Measurements from ENCODE around the gene LARGE1.

Gene LARGE1

GRCh38 chr22:33332538-33332937 lies 587.7 kb downstream of the LARGE1 start:
- H3K27me3 ChIP-seq (ENCODE audit: insufficient read depth, low read length, poor library complexity), result no peaks in the 10 kb centered on the region
- H3K4me3 ChIP-seq (ENCODE audit: low read length), result no peak overlapping the region
- no peak overlapping the region for H3K4ac ChIP-seq (ENCODE audit: low read depth, low read length)
- H2BK120ac ChIP-seq (ENCODE audit: low read depth, low read length), result no peak overlapping the region
- no peak overlapping the region for H3K9ac ChIP-seq (ENCODE audit: low read length)
- H3K36me3 ChIP-seq (ENCODE audit: control insufficient read depth, insufficient read depth, low read length), result no peaks in the 10 kb centered on the region
- no peak overlapping the region for H2BK15ac ChIP-seq (replicated peaks; ENCODE audit: low read depth)
- no peak overlapping the region for H2BK5ac ChIP-seq (ENCODE audit: low read length)
- no peaks in the 10 kb centered on the region for H3K79me2 ChIP-seq (ENCODE audit: control insufficient read depth, insufficient read depth, low read length)
- peak overlapping the region; percentile 3 for H3K56ac ChIP-seq (ENCODE audit: low read length)
- H3K27ac ChIP-seq (ENCODE audit: low read depth, low read length), result no peak overlapping the region
- no peak overlapping the region for H4K8ac ChIP-seq (ENCODE audit: low read depth, low read length)
- WGBS (ENCODE audit: extremely low coverage, insufficient coverage, low lambda C conversion rate), result no CpG with 5 or more reads among the region's 3 CpGs
- no peak overlapping the region for H3K18ac ChIP-seq (ENCODE audit: low read length)
- H2AK5ac ChIP-seq (ENCODE audit: low read length), result no peak overlapping the region
- H3K4me2 ChIP-seq (ENCODE audit: low read length), result no peak overlapping the region
- H3K4me1 ChIP-seq (ENCODE audit: control insufficient read depth, low read depth, low read length), result no peaks in the 10 kb centered on the region
- no peak overlapping the region for H4K5ac ChIP-seq (ENCODE audit: low read length)
- H3K79me1 ChIP-seq (ENCODE audit: low read length), result no peaks in the 10 kb centered on the region
- no peak for DNase-seq
- H3K23ac ChIP-seq (ENCODE audit: low read length), result no peak overlapping the region

GRCh38 chr22:33331017-33331416 lies 589.3 kb downstream of the LARGE1 start:
- Histone ChIP-seq H3K56ac (ENCODE audit: low read length) (no peak overlapping the region), H2BK15ac (replicated peaks; ENCODE audit: low read depth) (no peak overlapping the region), H3K79me1 (ENCODE audit: low read length) (no peaks in the 10 kb centered on the region), H2BK120ac (ENCODE audit: low read depth, low read length) (no peak overlapping the region), H3K4me1 (ENCODE audit: control insufficient read depth, low read depth, low read length) (no peaks in the 10 kb centered on the region), H3K27ac (ENCODE audit: low read depth, low read length) (no peak overlapping the region), H3K79me2 (ENCODE audit: control insufficient read depth, insufficient read depth, low read length) (no peaks in the 10 kb centered on the region), H4K8ac (ENCODE audit: low read depth, low read length) (no peak overlapping the region), H4K5ac (ENCODE audit: low read length) (no peak overlapping the region), H2BK5ac (ENCODE audit: low read length) (no peak overlapping the region), H3K36me3 (ENCODE audit: control insufficient read depth, insufficient read depth, low read length) (no peaks in the 10 kb centered on the region), H3K4me3 (ENCODE audit: low read length) (no peak overlapping the region), H3K18ac (ENCODE audit: low read length) (no peak overlapping the region), H3K27me3 (ENCODE audit: insufficient read depth, low read length, poor library complexity) (no peaks in the 10 kb centered on the region), H3K4ac (ENCODE audit: low read depth, low read length) (no peak overlapping the region), H3K9ac (ENCODE audit: low read length) (no peak overlapping the region), H2AK5ac (ENCODE audit: low read length) (no peak overlapping the region), H3K4me2 (ENCODE audit: low read length) (no peak overlapping the region), H3K23ac (ENCODE audit: low read length) (no peak overlapping the region)
- DNase-seq, result no peak
- no CpG with 5 or more reads among the region's 1 CpG for WGBS (ENCODE audit: extremely low coverage, insufficient coverage, low lambda C conversion rate)

GRCh38 chr22:33330534-33330933 lies 589.7 kb downstream of the LARGE1 start:
- H3K23ac ChIP-seq (ENCODE audit: low read length), result no peak overlapping the region
- no peak overlapping the region for H2AK5ac ChIP-seq (ENCODE audit: low read length)
- H3K4me2 ChIP-seq (ENCODE audit: low read length), result no peak overlapping the region
- no peaks in the 10 kb centered on the region for H3K36me3 ChIP-seq (ENCODE audit: control insufficient read depth, insufficient read depth, low read length)
- no peak overlapping the region for H4K8ac ChIP-seq (ENCODE audit: low read depth, low read length)
- no peak overlapping the region for H3K27ac ChIP-seq (ENCODE audit: low read depth, low read length)
- H3K27me3 ChIP-seq (ENCODE audit: insufficient read depth, low read length, poor library complexity), result no peaks in the 10 kb centered on the region
- H3K56ac ChIP-seq (ENCODE audit: low read length), result no peak overlapping the region
- H2BK5ac ChIP-seq (ENCODE audit: low read length), result no peak overlapping the region
- H3K79me2 ChIP-seq (ENCODE audit: control insufficient read depth, insufficient read depth, low read length), result no peaks in the 10 kb centered on the region
- no peak for DNase-seq
- H2BK15ac ChIP-seq (replicated peaks; ENCODE audit: low read depth), result no peak overlapping the region
- H3K4ac ChIP-seq (ENCODE audit: low read depth, low read length), result no peak overlapping the region
- H3K79me1 ChIP-seq (ENCODE audit: low read length), result no peaks in the 10 kb centered on the region
- WGBS (ENCODE audit: extremely low coverage, insufficient coverage, low lambda C conversion rate), result no CpG with 5 or more reads among the region's 2 CpGs
- H3K18ac ChIP-seq (ENCODE audit: low read length), result no peak overlapping the region
- H4K5ac ChIP-seq (ENCODE audit: low read length), result no peak overlapping the region
- no peak overlapping the region for H3K4me3 ChIP-seq (ENCODE audit: low read length)
- no peaks in the 10 kb centered on the region for H3K4me1 ChIP-seq (ENCODE audit: control insufficient read depth, low read depth, low read length)
- no peak overlapping the region for H3K9ac ChIP-seq (ENCODE audit: low read length)
- H2BK120ac ChIP-seq (ENCODE audit: low read depth, low read length), result no peak overlapping the region

GRCh38 chr22:33329398-33329797 lies 590.9 kb downstream of the LARGE1 start:
- Histone ChIP-seq H3K18ac (ENCODE audit: low read length) (no peak overlapping the region), H2BK120ac (ENCODE audit: low read depth, low read length) (no peak overlapping the region), H2BK15ac (replicated peaks; ENCODE audit: low read depth) (no peak overlapping the region), H3K9ac (ENCODE audit: low read length) (no peak overlapping the region), H3K4me2 (ENCODE audit: low read length) (no peak overlapping the region), H2BK5ac (ENCODE audit: low read length) (no peak overlapping the region), H3K4ac (ENCODE audit: low read depth, low read length) (no peak overlapping the region), H3K27me3 (ENCODE audit: insufficient read depth, low read length, poor library complexity) (no peaks in the 10 kb centered on the region), H3K36me3 (ENCODE audit: control insufficient read depth, insufficient read depth, low read length) (no peaks in the 10 kb centered on the region), H3K27ac (ENCODE audit: low read depth, low read length) (no peak overlapping the region), H4K8ac (ENCODE audit: low read depth, low read length) (no peak overlapping the region), H3K79me1 (ENCODE audit: low read length) (no peaks in the 10 kb centered on the region), H3K56ac (ENCODE audit: low read length) (no peak overlapping the region), H3K4me1 (ENCODE audit: control insufficient read depth, low read depth, low read length) (no peaks in the 10 kb centered on the region), H3K23ac (ENCODE audit: low read length) (no peak overlapping the region), H3K4me3 (ENCODE audit: low read length) (no peak overlapping the region), H2AK5ac (ENCODE audit: low read length) (no peak overlapping the region), H3K79me2 (ENCODE audit: control insufficient read depth, insufficient read depth, low read length) (no peaks in the 10 kb centered on the region), H4K5ac (ENCODE audit: low read length) (no peak overlapping the region)
- DNase-seq, result no peak
- no CpG with 5 or more reads among the region's 3 CpGs for WGBS (ENCODE audit: extremely low coverage, insufficient coverage, low lambda C conversion rate)

DNA sequence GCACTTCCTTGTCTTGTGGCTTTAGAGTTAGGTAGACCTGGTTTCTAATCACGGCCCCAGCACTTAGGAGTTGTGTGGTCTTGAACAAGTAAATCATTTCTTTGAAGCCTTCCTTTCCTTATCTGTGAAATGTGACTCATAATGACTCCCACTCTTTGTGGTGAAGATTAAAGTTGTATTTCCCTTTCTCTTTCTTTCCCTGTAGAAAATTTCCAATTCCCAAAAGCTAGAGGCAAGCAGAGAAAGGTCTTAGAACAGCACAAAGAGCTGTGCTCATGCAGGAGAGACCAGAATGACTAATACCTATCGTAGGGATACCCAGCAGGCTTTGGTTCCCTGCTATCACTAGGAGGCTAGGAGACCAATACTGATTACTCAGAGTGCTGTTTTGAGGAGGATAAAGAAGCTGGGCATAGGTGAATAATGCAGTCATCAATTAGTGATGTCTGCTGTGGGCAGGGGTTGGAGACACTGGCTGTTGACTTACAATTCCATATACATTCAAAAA lies 591.4 kb downstream of the LARGE1 start:
- no peak overlapping the region for H3K56ac ChIP-seq (ENCODE audit: low read length)
- no peaks in the 10 kb centered on the region for H3K79me2 ChIP-seq (ENCODE audit: control insufficient read depth, insufficient read depth, low read length)
- no peak overlapping the region for H2BK120ac ChIP-seq (ENCODE audit: low read depth, low read length)
- no peak overlapping the region for H3K27ac ChIP-seq (ENCODE audit: low read depth, low read length)
- H2BK15ac ChIP-seq (replicated peaks; ENCODE audit: low read depth), result no peak overlapping the region
- peak; percentile 77 for DNase-seq
- no peaks in the 10 kb centered on the region for H3K4me1 ChIP-seq (ENCODE audit: control insufficient read depth, low read depth, low read length)
- H4K8ac ChIP-seq (ENCODE audit: low read depth, low read length), result no peak overlapping the region
- no CpG with 5 or more reads among the region's 2 CpGs for WGBS (ENCODE audit: extremely low coverage, insufficient coverage, low lambda C conversion rate)
- H3K23ac ChIP-seq (ENCODE audit: low read length), result no peak overlapping the region
- no peak overlapping the region for H2BK5ac ChIP-seq (ENCODE audit: low read length)
- H3K36me3 ChIP-seq (ENCODE audit: control insufficient read depth, insufficient read depth, low read length), result no peaks in the 10 kb centered on the region
- H2AK5ac ChIP-seq (ENCODE audit: low read length), result no peak overlapping the region
- H3K4ac ChIP-seq (ENCODE audit: low read depth, low read length), result no peak overlapping the region
- no peak overlapping the region for H3K9ac ChIP-seq (ENCODE audit: low read length)
- H3K18ac ChIP-seq (ENCODE audit: low read length), result no peak overlapping the region
- H3K27me3 ChIP-seq (ENCODE audit: insufficient read depth, low read length, poor library complexity), result no peaks in the 10 kb centered on the region
- no peak overlapping the region for H3K4me3 ChIP-seq (ENCODE audit: low read length)
- no peaks in the 10 kb centered on the region for H3K79me1 ChIP-seq (ENCODE audit: low read length)
- no peak overlapping the region for H3K4me2 ChIP-seq (ENCODE audit: low read length)
- H4K5ac ChIP-seq (ENCODE audit: low read length), result no peak overlapping the region

DNA sequence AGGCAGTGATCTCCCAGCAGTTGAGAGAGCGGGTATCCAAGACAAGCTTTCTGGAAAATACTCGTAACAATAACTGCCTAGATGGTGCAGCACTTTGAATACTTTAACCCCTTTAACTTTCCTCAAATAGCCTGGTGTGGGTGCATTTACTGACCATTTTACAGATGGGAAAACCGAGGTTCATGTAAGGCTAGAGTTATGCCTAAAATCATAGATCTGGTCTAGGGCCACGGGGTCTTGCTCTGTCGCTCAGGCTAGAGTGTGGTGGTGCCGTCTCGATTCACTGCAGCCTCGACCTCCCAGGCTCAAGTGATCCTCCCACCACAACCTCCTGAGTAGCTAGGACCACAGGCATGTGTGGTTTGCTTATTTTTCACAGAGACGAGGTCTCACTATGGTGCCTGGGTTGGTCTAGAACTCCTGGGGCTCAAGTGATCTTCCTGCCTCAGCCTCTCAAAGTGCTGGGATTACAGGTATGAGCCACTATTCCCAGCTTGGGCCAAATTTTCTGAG lies 592.9 kb downstream of the LARGE1 start:
- no peaks in the 10 kb centered on the region for H3K79me1 ChIP-seq (ENCODE audit: low read length)
- no peak overlapping the region for H2BK5ac ChIP-seq (ENCODE audit: low read length)
- H2BK120ac ChIP-seq (ENCODE audit: low read depth, low read length), result no peak overlapping the region
- no peak overlapping the region for H3K4me3 ChIP-seq (ENCODE audit: low read length)
- no peak for DNase-seq
- WGBS (ENCODE audit: extremely low coverage, insufficient coverage, low lambda C conversion rate), result no CpG with 5 or more reads among the region's 9 CpGs
- no peak overlapping the region for H3K18ac ChIP-seq (ENCODE audit: low read length)
- H3K4me2 ChIP-seq (ENCODE audit: low read length), result no peak overlapping the region
- H3K36me3 ChIP-seq (ENCODE audit: control insufficient read depth, insufficient read depth, low read length), result no peaks in the 10 kb centered on the region
- no peaks in the 10 kb centered on the region for H3K27me3 ChIP-seq (ENCODE audit: insufficient read depth, low read length, poor library complexity)
- no peak overlapping the region for H2AK5ac ChIP-seq (ENCODE audit: low read length)
- H2BK15ac ChIP-seq (replicated peaks; ENCODE audit: low read depth), result no peak overlapping the region
- no peak overlapping the region for H3K4ac ChIP-seq (ENCODE audit: low read depth, low read length)
- no peak overlapping the region for H3K27ac ChIP-seq (ENCODE audit: low read depth, low read length)
- no peaks in the 10 kb centered on the region for H3K79me2 ChIP-seq (ENCODE audit: control insufficient read depth, insufficient read depth, low read length)
- H3K9ac ChIP-seq (ENCODE audit: low read length), result no peak overlapping the region
- H3K23ac ChIP-seq (ENCODE audit: low read length), result no peak overlapping the region
- H3K56ac ChIP-seq (ENCODE audit: low read length), result no peak overlapping the region
- no peak overlapping the region for H4K8ac ChIP-seq (ENCODE audit: low read depth, low read length)
- H4K5ac ChIP-seq (ENCODE audit: low read length), result no peak overlapping the region
- H3K4me1 ChIP-seq (ENCODE audit: control insufficient read depth, low read depth, low read length), result no peaks in the 10 kb centered on the region
